GM19397 (cell line): Measurements from ENCODE around the gene LMLN.
"Not testable (repeated sequence)": the region's sequence is repeated elsewhere in the genome, so short reads cannot be mapped to it uniquely, and the experiment has no call there.

Experiments
- ATAC-seq: cut with Tn5 transposase; IDR thresholded peaks from one replicate; pipeline ENCODE4 v1.9.1; 2021; ENCODE audit warnings: mild to moderate bottlenecking, moderate library complexity; ENCODE audit not compliant: unreplicated experiment

LMLN gene

DNA sequence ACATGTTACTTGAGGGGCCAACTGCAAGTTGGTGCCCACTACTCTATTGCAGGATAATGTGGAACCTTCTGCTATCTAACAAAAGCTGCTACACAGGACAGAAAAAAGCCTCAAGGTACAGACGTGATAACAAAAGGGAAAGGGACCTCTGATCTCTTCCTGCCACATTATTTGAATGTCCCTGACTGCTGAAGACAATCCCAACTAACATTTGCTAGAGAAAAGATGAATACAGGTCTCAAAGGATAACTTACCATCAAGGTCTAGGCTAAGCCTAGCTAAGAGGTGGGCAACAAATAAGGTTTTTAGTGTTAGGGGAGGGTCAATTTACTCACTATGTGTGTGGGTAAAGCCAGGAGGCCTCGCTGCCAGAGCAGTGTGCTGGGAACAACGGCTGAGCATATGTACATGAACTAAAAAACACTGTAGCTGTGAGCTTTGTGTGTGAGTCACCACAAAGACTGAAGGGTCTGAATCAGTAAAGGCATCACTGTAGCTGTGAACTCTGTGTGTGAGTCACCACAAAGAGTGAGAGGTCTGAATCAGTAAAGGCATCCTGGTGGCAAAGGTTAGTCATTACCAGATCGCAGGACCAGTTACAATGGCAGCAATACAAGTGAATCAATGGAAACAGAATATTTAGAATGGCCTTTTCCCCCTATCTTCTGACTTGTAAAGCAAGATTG, 111.7 kb downstream of the LMLN start:
- peak; percentile 50 for ATAC-seq

DNA sequence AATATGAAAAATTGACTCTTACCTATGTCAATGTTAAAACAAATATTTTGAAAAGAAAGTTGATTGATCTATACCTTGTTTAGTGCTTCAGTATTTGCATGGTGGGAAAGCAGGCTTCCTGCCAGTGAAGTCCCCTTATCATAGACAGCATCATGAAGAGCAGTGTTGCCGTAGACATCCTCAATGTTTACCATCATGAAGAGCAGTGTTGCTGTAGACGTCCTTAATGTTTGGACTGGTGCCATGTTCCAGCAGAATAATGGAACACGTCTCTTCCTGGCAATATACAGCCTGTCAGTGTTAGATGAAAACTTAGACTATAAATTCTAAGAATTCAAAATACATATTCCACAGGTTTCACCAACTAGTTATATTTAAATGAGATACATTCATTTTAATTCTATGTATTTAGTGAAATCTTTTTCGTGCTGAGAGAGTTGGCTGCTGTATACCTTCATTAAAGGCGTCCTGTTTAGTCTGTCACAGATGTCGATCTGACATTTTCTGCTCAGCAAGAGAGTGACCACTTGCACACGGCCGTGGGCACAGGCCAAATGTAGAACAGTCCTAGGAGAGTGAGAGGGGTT, 116.8 kb downstream of the LMLN start:
- ATAC-seq = no peak

DNA sequence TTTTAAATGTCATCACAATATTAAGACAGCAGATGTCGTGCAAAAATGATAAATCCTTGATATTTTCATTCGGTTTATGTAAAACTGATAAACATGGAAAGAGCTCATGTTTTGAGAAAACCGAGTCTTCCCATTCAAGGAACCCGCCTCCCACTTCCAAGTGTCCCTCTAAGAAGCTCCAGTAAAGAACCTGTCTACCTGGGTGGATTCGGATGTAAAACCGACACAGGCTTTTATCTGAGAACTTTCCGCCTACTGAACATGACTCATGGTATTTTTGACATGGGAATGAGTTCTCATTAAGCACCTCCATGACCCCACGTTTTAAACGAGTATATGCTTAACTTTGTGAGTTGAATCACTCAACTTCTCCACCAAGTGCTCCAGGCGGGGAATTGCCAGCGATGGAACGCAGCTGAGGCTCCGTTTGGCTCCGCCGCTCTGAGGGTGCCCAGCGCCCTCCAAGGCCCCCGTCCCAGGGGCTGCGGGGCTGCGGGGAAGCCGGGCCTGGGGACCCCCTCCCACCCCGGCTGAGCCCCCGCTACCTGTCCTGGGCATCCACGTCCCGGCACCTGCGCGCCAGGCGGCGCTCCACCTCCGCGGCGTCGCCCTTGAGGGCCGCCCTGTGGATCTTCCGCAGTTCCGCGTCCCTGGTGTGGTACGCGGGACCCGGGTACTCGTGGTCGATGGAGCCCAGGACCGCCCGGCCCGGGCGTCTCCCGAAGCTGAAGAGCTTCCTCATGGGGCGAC, 119.9 kb downstream of the LMLN start:
- peak; percentile 15 for ATAC-seq

- peak; percentile 80 for ATAC-seq
Measured at GRCh38 chr3:198080521-198081384, 120.7 kb downstream of the LMLN start.

- no peak for ATAC-seq
Measured at GRCh38 chr3:198081421-198081844, 121.4 kb downstream of the LMLN start.

GRCh38 chr3:198082226-198082625, 122.2 kb downstream of the LMLN start:
- not testable (repeated sequence) for ATAC-seq

DNA sequence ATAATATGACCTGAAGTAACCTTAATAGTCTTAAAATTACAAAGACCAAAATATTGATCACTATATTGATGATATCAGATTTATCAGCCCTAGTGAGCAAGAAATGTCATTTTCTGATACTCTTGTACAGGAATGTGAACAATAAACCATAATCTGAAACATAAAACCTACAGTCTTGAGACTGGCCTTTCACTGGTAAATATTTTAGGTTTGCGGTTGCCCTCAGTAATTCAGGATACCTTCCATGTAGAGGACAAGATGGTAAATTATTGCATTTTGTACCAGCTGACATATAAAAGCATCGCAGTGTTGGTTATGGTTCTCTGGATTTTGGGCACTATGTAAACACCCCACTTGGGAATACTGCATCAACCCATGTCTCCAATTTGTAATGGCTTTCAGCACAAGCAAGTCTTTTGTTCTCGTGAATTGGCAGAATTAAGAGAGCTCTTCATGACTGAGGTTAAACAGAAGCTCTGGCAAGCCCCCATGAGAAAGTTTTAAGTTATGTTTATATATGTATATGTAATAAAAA, 128.5 kb downstream of the LMLN start:
- ATAC-seq = no peak

DNA sequence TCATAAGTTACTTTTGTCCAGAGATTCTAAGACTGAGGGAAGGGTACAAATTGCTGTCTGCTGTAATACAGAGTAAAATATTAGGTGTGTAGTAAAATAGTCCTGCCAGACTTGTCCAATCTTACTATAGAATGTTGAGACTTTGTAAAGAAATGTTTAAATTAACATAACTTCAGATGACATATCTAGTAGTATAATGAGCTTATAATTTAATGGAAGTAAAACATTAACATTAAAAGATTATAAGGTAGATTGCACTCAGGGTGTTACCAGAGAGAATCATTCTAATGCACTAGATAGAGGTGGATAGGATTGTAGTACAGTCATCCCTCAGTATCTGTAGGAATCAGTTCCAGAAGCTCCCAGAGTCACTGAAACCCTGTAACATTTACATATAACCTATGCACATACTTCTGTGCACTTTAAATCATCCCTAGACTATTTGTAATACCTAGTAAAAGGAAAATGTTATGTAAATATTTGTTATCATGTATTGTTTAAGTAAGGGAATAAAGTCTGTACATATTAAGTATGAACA, 130.8 kb downstream of the LMLN start:
- ATAC-seq = no peak

DNA sequence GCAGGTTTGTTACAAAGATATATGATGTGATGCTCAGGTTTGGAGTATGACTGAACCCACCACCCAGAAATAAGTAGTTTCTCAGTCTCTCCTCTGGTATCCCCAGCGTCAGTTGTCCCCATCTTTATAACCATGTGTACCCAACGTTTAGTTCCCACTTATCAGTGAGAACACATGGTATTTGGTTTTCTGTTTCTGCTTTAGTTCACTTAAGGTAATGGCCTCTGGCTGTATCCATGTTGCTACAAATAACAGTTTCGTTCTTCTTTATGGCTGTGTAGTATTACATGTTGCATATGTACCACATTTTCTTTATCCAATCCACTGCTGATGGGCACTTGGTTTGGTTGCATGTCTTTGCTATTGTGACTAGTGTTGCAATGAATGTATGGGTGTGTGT, 132.3 kb downstream of the LMLN start:
- no peak for ATAC-seq

- no peak for ATAC-seq
Measured at GRCh38 chr3:198093112-198093679, 133.2 kb downstream of the LMLN start.
